Endothelial cell of umbilical vein (primary cell): ENCODE measurements around the gene PDGFB.

Source experiments
- CTCF ChIP-seq, 2 donors: IDR thresholded peaks; 1 replicate in 1 of 2; 2 replicates in 1 of 2; pipeline ENCODE4 v1.5.1; 2011; ENCODE audit warnings: low read length in 2 of 2, mild to moderate bottlenecking in 2 of 2, moderate library complexity in 2 of 2, control low read depth in 1 of 2, inconsistent platforms in 1 of 2, low read depth in 1 of 2; ENCODE audit not compliant: insufficient read depth in 1 of 2; ENCODE audit errors: extremely low read depth in 1 of 2
- EZH2 ChIP-seq: IDR thresholded peaks from 2 replicates; pipeline ENCODE4 v1.6.1; 2012; ENCODE audit warnings: borderline replicate concordance, low read depth, mild to moderate bottlenecking, moderate library complexity, low read length, inconsistent platforms; ENCODE audit not compliant: severe bottlenecking
- GATA2 ChIP-seq: IDR thresholded peaks from 2 replicates; pipeline ENCODE4 v1.7.0; 2011; ENCODE audit warnings: low read depth, mild to moderate bottlenecking, moderate library complexity, mixed read lengths, low read length; ENCODE audit not compliant: insufficient read length, insufficient read depth
- JUN ChIP-seq: IDR thresholded peaks from 2 replicates; pipeline ENCODE4 v1.6.1; 2011; ENCODE audit warnings: borderline replicate concordance, low read depth; ENCODE audit not compliant: insufficient read length, insufficient read depth
- MAX ChIP-seq: IDR thresholded peaks from 2 replicates; pipeline ENCODE4 v1.6.1; 2011; ENCODE audit not compliant: insufficient read depth, insufficient read length
- MYC ChIP-seq: IDR thresholded peaks from one replicate; pipeline ENCODE4 v1.6.1; 2011; ENCODE audit warnings: mild to moderate bottlenecking, low read depth, low read length
- POLR2A ChIP-seq: IDR thresholded peaks from 2 replicates; pipeline ENCODE4 v1.6.1; 2012; ENCODE audit warnings: low read depth, mild to moderate bottlenecking, control low read depth, low read length
- POLR2AphosphoS5 ChIP-seq: IDR thresholded peaks from 2 replicates; pipeline ENCODE4 v1.6.1; 2012; ENCODE audit warnings: low read depth, mild to moderate bottlenecking, control low read depth, low read length, moderate library complexity; ENCODE audit not compliant: insufficient read depth

GRCh38 chr22:39179401-39179827, 65.4 kb downstream of the PDGFB start:
- TF ChIP-seq CTCF (IDR thresholded peaks at IDR 0.05; ENCODE audit: extremely low read depth in 1 of 2, insufficient read depth in 1 of 2, low read depth in 1 of 2, low read length in 2 of 2) = no peak
- no peak for TF ChIP-seq POLR2AphosphoS5
- no peak for TF ChIP-seq POLR2A
- TF ChIP-seq MAX = no peak
- TF ChIP-seq MYC = no peak
- TF ChIP-seq EZH2 = no peak
- TF ChIP-seq GATA2 = no peak
- TF ChIP-seq JUN = no peak
